ENCODE results near the gene PEMT. TPM values are rescaled to one million over a fixed set of nuclear protein-coding genes. Genes with fewer than 3 reads are reported as not detected.

Gene PEMT
- total RNA-seq, 1 experiment from 2014 or later, result 27.0 TPM

DNA sequence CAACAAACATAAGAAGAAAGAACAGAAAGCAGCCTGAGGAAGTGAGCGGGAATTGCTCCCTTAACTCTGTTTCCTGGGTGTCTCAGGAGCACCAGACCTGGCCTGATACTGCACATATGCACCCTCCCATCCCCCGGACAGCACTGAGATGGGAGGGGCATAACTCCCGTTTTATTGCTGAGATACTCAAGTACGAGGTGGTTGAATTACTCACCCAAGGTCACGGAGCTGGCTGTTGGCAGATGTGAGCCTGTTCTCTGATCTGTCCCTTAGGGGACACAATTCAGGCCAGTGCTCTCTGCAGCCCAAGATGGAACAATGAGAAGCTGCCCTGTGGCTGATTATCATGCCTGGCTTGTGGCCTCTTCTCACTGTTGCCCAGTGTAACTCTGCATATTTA, 123.8 kb downstream of the PEMT start:
- BruUV-seq (replicated peaks), result no TSS peak
- in situ Hi-C loops (cut with HindIII; ENCODE audit: low pct_unique_long_range_greater_than_20kb, low sequenced_read_pairs) (no loop called here), intact Hi-C loops (cut with micrococcal nuclease; ENCODE audit: unreplicated experiment) (no loop called here)
- Histone ChIP-seq H3K4me1 (ENCODE audit: control insufficient read depth, insufficient read depth, low read length) (no peaks in the 10 kb centered on the region), H3K9me3 (ENCODE audit: control insufficient read depth, insufficient read depth, low read depth, low read length) (no peaks in the 10 kb centered on the region), H3K27ac (ENCODE audit: low read length) (no peak overlapping the region), H3K27me3 (ENCODE audit: control insufficient read depth, insufficient read depth, low read length) (no peaks in the 10 kb centered on the region; the same call in 1 of the 2 replicates), H3K36me3 (ENCODE audit: control insufficient read depth, insufficient read depth, low read length) (no peaks in the 10 kb centered on the region), H3K4me3 (ENCODE audit: low read depth in 2 of 2, low read length in 2 of 2) (no peak overlapping the region)
- ChIA-PET CTCF (no interaction called here), POLR2A (no interaction called here)
- TF ChIP-seq POLR2AphosphoS5 (IDR thresholded peaks at IDR 0.05; ENCODE audit: low read depth, low read length) (no peak), SIN3A (IDR thresholded peaks at IDR 0.05; ENCODE audit: borderline replicate concordance, insufficient read depth, low read depth, low read length) (no peak), TCF7L2 (IDR thresholded peaks at IDR 0.05; ENCODE audit: low read depth, low read length) (no peak)
- TF ChIP-seq, protein P1, sequence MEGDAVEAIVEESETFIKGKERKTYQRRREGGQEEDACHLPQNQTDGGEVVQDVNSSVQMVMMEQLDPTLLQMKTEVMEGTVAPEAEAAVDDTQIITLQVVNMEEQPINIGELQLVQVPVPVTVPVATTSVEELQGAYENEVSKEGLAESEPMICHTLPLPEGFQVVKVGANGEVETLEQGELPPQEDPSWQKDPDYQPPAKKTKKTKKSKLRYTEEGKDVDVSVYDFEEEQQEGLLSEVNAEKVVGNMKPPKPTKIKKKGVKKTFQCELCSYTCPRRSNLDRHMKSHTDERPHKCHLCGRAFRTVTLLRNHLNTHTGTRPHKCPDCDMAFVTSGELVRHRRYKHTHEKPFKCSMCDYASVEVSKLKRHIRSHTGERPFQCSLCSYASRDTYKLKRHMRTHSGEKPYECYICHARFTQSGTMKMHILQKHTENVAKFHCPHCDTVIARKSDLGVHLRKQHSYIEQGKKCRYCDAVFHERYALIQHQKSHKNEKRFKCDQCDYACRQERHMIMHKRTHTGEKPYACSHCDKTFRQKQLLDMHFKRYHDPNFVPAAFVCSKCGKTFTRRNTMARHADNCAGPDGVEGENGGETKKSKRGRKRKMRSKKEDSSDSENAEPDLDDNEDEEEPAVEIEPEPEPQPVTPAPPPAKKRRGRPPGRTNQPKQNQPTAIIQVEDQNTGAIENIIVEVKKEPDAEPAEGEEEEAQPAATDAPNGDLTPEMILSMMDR (IDR thresholded peaks at IDR 0.05), result no peak
- TF ChIP-seq, protein P2, sequence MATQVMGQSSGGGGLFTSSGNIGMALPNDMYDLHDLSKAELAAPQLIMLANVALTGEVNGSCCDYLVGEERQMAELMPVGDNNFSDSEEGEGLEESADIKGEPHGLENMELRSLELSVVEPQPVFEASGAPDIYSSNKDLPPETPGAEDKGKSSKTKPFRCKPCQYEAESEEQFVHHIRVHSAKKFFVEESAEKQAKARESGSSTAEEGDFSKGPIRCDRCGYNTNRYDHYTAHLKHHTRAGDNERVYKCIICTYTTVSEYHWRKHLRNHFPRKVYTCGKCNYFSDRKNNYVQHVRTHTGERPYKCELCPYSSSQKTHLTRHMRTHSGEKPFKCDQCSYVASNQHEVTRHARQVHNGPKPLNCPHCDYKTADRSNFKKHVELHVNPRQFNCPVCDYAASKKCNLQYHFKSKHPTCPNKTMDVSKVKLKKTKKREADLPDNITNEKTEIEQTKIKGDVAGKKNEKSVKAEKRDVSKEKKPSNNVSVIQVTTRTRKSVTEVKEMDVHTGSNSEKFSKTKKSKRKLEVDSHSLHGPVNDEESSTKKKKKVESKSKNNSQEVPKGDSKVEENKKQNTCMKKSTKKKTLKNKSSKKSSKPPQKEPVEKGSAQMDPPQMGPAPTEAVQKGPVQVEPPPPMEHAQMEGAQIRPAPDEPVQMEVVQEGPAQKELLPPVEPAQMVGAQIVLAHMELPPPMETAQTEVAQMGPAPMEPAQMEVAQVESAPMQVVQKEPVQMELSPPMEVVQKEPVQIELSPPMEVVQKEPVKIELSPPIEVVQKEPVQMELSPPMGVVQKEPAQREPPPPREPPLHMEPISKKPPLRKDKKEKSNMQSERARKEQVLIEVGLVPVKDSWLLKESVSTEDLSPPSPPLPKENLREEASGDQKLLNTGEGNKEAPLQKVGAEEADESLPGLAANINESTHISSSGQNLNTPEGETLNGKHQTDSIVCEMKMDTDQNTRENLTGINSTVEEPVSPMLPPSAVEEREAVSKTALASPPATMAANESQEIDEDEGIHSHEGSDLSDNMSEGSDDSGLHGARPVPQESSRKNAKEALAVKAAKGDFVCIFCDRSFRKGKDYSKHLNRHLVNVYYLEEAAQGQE (IDR thresholded peaks at IDR 0.05; ENCODE audit: insufficient read depth in 1 of 2, low read depth in 2 of 2, low read length in 1 of 2), result no peak
- ATAC-seq (no peak), DNase-seq (ENCODE audit: low read depth, low spot score) (no peak)

DNA sequence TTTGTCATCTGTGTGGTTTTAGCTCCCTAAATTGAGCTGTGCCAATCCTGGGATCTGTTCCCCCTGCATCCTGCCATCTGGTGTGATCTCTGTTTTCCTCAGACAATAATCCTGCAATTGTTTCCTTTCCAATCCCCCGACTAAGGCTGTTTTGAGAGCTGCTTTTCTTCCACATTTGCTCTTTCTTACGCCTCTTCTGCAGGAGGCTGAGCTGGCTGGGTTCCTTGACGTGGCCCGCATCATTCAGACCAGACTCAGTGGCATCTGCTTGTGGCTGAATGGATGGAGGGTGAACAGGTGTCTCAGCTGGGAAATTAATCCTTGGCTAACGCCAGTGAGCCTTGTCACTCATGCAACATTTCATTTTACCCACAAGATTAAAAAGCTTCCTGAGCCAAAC, 124.5 kb downstream of the PEMT start:
- no peak for DNase-seq (ENCODE audit: low read depth, low spot score)
- Histone ChIP-seq H3K27me3 (ENCODE audit: control insufficient read depth, insufficient read depth, low read length) (no peaks in the 10 kb centered on the region; the same call in 1 of the 2 replicates), H3K4me3 (ENCODE audit: low read depth in 2 of 2, low read length in 2 of 2) (no peak overlapping the region), H3K9me3 (ENCODE audit: control insufficient read depth, insufficient read depth, low read depth, low read length) (no peaks in the 10 kb centered on the region), H3K36me3 (ENCODE audit: control insufficient read depth, insufficient read depth, low read length) (no peaks in the 10 kb centered on the region), H3K4me1 (ENCODE audit: control insufficient read depth, insufficient read depth, low read length) (no peaks in the 10 kb centered on the region), H3K27ac (ENCODE audit: low read length) (no peak overlapping the region)
- intact Hi-C loops (cut with micrococcal nuclease; ENCODE audit: unreplicated experiment) (no loop called here), in situ Hi-C loops (cut with HindIII; ENCODE audit: low pct_unique_long_range_greater_than_20kb, low sequenced_read_pairs) (no loop called here)
- CTCF ChIA-PET, result no interaction called here
- TF ChIP-seq SIN3A (IDR thresholded peaks at IDR 0.05; ENCODE audit: borderline replicate concordance, insufficient read depth, low read depth, low read length) (no peak), TCF7L2 (IDR thresholded peaks at IDR 0.05; ENCODE audit: low read depth, low read length) (no peak), POLR2AphosphoS5 (IDR thresholded peaks at IDR 0.05; ENCODE audit: low read depth, low read length) (no peak)
- TF ChIP-seq, protein P2 (IDR thresholded peaks at IDR 0.05; ENCODE audit: insufficient read depth in 1 of 2, low read depth in 2 of 2, low read length in 1 of 2), result no peak
- TF ChIP-seq, protein P1 (IDR thresholded peaks at IDR 0.05), result no peak
- no peak for ATAC-seq
- no TSS peak for BruUV-seq (replicated peaks)
- POLR2A ChIA-PET, result interaction anchor here (0.6 kb wide), 1 partner anchor 29 kb away, joined by 8 read pairs; no protein-coding TSS in a partner anchor

All from Panc1 (cell line).